ENCODE measurements around the gene KRT73. TPM values are rescaled to one million over a fixed set of nuclear protein-coding genes. Genes with fewer than 3 reads are reported as not detected.

The KRT73 gene
- total and polyA plus RNA-seq, 2 donors (not counting 1 experiment from before 2014, with no cell fraction given), result not detected

DNA sequence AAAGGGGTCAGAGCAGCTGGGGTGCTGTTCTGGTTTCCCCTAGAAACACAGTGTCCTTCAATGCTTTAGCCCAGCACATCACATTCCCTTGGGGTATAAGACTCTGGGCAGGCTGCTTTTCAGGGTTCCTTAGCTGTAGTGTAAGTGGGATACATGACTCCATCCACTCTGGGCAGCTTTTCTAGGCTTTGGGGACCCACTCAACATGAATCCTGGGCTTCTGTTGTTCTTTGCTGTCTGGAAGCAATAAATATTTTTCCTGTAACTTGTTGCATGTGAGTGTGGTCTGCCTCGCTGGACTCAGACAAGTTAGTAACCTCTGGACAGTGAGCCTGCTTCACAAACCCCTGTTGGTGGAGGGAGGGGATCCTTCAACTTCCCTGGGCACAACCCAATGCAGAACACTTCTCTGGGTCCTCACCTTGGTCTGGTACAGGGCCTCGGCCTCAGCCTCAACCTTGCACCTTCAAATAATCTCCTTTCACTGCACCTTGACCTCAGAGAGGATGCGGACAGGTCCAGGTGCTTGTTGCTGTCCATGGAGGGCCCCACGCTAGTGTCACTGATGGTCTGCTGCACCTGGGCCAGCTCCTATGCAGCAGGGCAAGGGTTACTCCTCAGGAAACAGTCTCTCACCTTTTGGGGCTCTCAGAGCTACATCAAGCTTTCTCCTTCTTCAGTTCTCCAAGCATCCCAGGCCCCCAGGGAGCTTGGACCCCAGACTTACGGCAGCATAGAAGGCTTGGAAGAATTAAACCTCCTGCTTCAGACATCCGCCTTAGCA, 13.5 kb upstream of the KRT73 start:
- Histone ChIP-seq H3K27me3 (ENCODE audit: control insufficient read depth, insufficient read depth, low read length) (no peaks in the 10 kb centered on the region), H3K4me3 (replicated peaks in 1 of 4; ENCODE audit: control extremely low read depth in 1 of 4, insufficient read depth in 1 of 4, low read depth in 3 of 4, low read length in 4 of 4) (no peak overlapping the region), H4K20me1 (ENCODE audit: control insufficient read depth, extremely low read depth, insufficient read depth, low read length) (no peaks in the 10 kb centered on the region), H3K4me2 (ENCODE audit: extremely low read depth, insufficient read depth, low read length) (no peak overlapping the region), H3K9ac (ENCODE audit: insufficient read depth, low read length) (no peak overlapping the region), H3K4me1 (ENCODE audit: control insufficient read depth, extremely low read depth, insufficient read depth, low read length) (no peaks in the 10 kb centered on the region), H2AFZ (ENCODE audit: low read length) (no peak overlapping the region), H3K79me2 (ENCODE audit: control insufficient read depth, insufficient read depth, low read length) (no peaks in the 10 kb centered on the region), H3K36me3 (ENCODE audit: control insufficient read depth, insufficient read depth, low read length) (no peaks in the 10 kb centered on the region), H3K27ac (ENCODE audit: insufficient read depth, low read length) (no peak overlapping the region), H3K9me3 (ENCODE audit: control insufficient read depth, insufficient read depth, low read depth, low read length) (no peaks in the 10 kb centered on the region)
- TF ChIP-seq, protein P1, sequence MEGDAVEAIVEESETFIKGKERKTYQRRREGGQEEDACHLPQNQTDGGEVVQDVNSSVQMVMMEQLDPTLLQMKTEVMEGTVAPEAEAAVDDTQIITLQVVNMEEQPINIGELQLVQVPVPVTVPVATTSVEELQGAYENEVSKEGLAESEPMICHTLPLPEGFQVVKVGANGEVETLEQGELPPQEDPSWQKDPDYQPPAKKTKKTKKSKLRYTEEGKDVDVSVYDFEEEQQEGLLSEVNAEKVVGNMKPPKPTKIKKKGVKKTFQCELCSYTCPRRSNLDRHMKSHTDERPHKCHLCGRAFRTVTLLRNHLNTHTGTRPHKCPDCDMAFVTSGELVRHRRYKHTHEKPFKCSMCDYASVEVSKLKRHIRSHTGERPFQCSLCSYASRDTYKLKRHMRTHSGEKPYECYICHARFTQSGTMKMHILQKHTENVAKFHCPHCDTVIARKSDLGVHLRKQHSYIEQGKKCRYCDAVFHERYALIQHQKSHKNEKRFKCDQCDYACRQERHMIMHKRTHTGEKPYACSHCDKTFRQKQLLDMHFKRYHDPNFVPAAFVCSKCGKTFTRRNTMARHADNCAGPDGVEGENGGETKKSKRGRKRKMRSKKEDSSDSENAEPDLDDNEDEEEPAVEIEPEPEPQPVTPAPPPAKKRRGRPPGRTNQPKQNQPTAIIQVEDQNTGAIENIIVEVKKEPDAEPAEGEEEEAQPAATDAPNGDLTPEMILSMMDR (conservative IDR thresholded peaks at IDR 0.05 in 1 of 2, IDR thresholded peaks at IDR 0.05 in 1 of 2; ENCODE audit: low read depth in 1 of 2, low read length in 2 of 2), result no peak
- no peak for TF ChIP-seq EZH2 (IDR thresholded peaks at IDR 0.05; ENCODE audit: low read length, missing control alignments)
- no peak for DNase-seq (ENCODE audit: low read depth in 2 of 2)

DNA sequence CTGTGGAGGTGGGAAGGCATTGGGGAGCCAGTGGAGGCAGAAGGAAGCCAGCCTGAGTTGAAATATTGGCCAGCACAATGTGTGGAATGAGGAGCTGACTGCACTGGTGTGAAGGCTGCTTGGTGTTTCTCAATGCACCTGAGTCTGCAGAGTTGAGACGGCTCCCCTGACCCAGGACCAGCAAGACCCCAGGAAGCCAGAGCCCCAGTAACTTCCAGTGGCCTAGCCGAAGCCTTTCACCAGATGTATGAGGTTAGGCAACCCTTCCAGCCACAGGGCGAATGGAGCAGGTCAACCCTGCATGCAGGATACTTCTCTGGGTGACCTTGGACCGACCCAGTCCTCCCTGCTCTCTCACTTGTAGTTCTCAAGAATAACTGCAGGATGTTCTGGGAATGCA, 12.9 kb upstream of the KRT73 start:
- H3K4me3 ChIP-seq (replicated peaks in 1 of 4; ENCODE audit: control extremely low read depth in 1 of 4, insufficient read depth in 1 of 4, low read depth in 3 of 4, low read length in 4 of 4), result no peak overlapping the region
- TF ChIP-seq EZH2 (IDR thresholded peaks at IDR 0.05; ENCODE audit: low read length, missing control alignments), result no peak
- TF ChIP-seq, protein P1 (conservative IDR thresholded peaks at IDR 0.05 in 1 of 2, IDR thresholded peaks at IDR 0.05 in 1 of 2; ENCODE audit: low read depth in 1 of 2, low read length in 2 of 2), result no peak
- no peaks in the 10 kb centered on the region for H3K36me3 ChIP-seq (ENCODE audit: control insufficient read depth, insufficient read depth, low read length)
- H3K9me3 ChIP-seq (ENCODE audit: control insufficient read depth, insufficient read depth, low read depth, low read length), result no peaks in the 10 kb centered on the region
- no peak overlapping the region for H3K4me2 ChIP-seq (ENCODE audit: extremely low read depth, insufficient read depth, low read length)
- no peak for DNase-seq (ENCODE audit: low read depth in 2 of 2)
- H3K27ac ChIP-seq (ENCODE audit: insufficient read depth, low read length), result no peak overlapping the region
- no peaks in the 10 kb centered on the region for H4K20me1 ChIP-seq (ENCODE audit: control insufficient read depth, extremely low read depth, insufficient read depth, low read length)
- H3K9ac ChIP-seq (ENCODE audit: insufficient read depth, low read length), result no peak overlapping the region
- H3K27me3 ChIP-seq (ENCODE audit: control insufficient read depth, insufficient read depth, low read length), result no peaks in the 10 kb centered on the region
- H2AFZ ChIP-seq (ENCODE audit: low read length), result no peak overlapping the region
- H3K4me1 ChIP-seq (ENCODE audit: control insufficient read depth, extremely low read depth, insufficient read depth, low read length), result no peaks in the 10 kb centered on the region
- H3K79me2 ChIP-seq (ENCODE audit: control insufficient read depth, insufficient read depth, low read length), result no peaks in the 10 kb centered on the region

DNA sequence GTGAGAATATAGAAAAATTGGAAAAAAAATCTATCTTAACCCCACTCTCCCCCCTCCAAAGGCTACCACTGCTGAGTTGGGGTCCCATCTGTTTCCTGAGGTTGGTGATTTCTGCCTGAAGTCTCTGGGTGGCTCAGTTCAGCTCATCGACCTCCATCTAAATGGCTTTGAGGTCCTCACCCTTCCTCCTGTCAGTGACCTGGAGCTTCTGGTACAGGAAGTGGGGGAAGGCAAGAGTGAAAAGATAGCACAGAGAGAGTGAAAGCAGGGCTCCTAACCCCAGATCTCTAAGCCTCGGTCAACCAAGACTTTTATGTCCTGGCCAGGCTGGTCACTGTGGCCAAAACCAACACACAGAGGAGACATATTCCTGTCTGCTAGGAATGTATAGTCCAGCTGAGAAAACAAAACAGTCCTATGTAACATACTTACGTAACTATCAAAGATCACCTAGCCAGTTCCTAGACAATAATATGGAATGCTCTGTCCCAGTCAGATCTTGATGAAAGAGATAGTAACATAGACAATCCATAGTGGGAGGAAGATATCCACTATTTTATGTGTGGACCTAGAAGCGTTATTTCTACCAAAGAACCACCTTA, 12.3 kb upstream of the KRT73 start:
- Histone ChIP-seq H3K4me3 (replicated peaks in 1 of 4; ENCODE audit: control extremely low read depth in 1 of 4, insufficient read depth in 1 of 4, low read depth in 3 of 4, low read length in 4 of 4) (no peak overlapping the region), H4K20me1 (ENCODE audit: control insufficient read depth, extremely low read depth, insufficient read depth, low read length) (no peaks in the 10 kb centered on the region), H3K36me3 (ENCODE audit: control insufficient read depth, insufficient read depth, low read length) (no peaks in the 10 kb centered on the region), H3K4me1 (ENCODE audit: control insufficient read depth, extremely low read depth, insufficient read depth, low read length) (no peaks in the 10 kb centered on the region), H3K4me2 (ENCODE audit: extremely low read depth, insufficient read depth, low read length) (no peak overlapping the region), H3K79me2 (ENCODE audit: control insufficient read depth, insufficient read depth, low read length) (no peaks in the 10 kb centered on the region), H3K27ac (ENCODE audit: insufficient read depth, low read length) (no peak overlapping the region), H2AFZ (ENCODE audit: low read length) (no peak overlapping the region), H3K9ac (ENCODE audit: insufficient read depth, low read length) (no peak overlapping the region), H3K27me3 (ENCODE audit: control insufficient read depth, insufficient read depth, low read length) (no peaks in the 10 kb centered on the region), H3K9me3 (ENCODE audit: control insufficient read depth, insufficient read depth, low read depth, low read length) (no peaks in the 10 kb centered on the region)
- TF ChIP-seq, protein P1 (conservative IDR thresholded peaks at IDR 0.05 in 1 of 2, IDR thresholded peaks at IDR 0.05 in 1 of 2; ENCODE audit: low read depth in 1 of 2, low read length in 2 of 2), result no peak
- TF ChIP-seq EZH2 (IDR thresholded peaks at IDR 0.05; ENCODE audit: low read length, missing control alignments), result no peak
- no peak for DNase-seq (ENCODE audit: low read depth in 2 of 2)

Measured in fibroblast of lung (primary cell).